Tongue (tissue), 2 donors: ENCODE data around the gene IL18RAP. TPM values are rescaled to one million over a fixed set of nuclear protein-coding genes. Genes with fewer than 3 reads are reported as not detected.

Experiments used
- small RNA-seq: library from RNA; depleted of rRNA; stranded (forward); fragments of <200 nt; gene quantifications from one replicate; pipeline ENCODE3, GENCODE V24; 2014; ENCODE audit warnings: low replicate concordance
- total RNA-seq: library from RNA; depleted of rRNA; stranded (reverse); fragments of >200 nt; gene quantifications from one replicate; pipeline ENCODE4 v1.2.3, GENCODE V29; 2014

Gene IL18RAP
- total RNA-seq, 1 donor from 2014 or later, result 0.31 TPM

Small RNA genes within 50 kb of the gene (small RNA-seq; reads per million reads assigned to genes)
- 0.05 reads per million for gene MIR4772

Other genes with a start within 250 kb of the IL18RAP start
- gene IL1RL2, start 236.1 kb upstream of the IL18RAP start, total RNA-seq, result 2.8 TPM
- gene IL1RL1, start 111.6 kb upstream of the IL18RAP start, total RNA-seq, result 4.0 TPM
- 4.5 TPM for gene IL18R1, start 67.4 kb upstream of the IL18RAP start, total RNA-seq
- 0.10 TPM for gene SLC9A4, start 50.1 kb downstream of the IL18RAP start, total RNA-seq
- gene SLC9A2, start 196.4 kb downstream of the IL18RAP start, total RNA-seq, result 2.4 TPM